Stimulated activated CD4-positive, alpha-beta T cell treated with anti-CD3 and anti-CD28 coated beads, Interleukin-1b, Interleukin-23, amount 100 ng/mL, for 24 hours (primary cell): ENCODE data around the gene PCDH8.
"Not testable (repeated sequence)": the region's sequence is repeated elsewhere in the genome, so short reads cannot be mapped to it uniquely, and the experiment has no call there.

Source experiments
- DNase-seq, 4 experiments: peaks; one replicate each; pipeline ENCODE4 v3.0.0-alpha.2; 2020; ENCODE audit warnings: low read depth in 4 of 4, low spot score in 1 of 4

PCDH8 gene

GRCh38 chr13:52850396-52851136, 2.1 kb upstream of the PCDH8 start:
- DNase-seq: no peak

- DNase-seq: no peak
Measured at GRCh38 chr13:52850072-52850395, 1.6 kb upstream of the PCDH8 start.

- no peak for DNase-seq
Measured at GRCh38 chr13:52849291-52850071, 1.0 kb upstream of the PCDH8 start.

GRCh38 chr13:52847682-52848432, 583 bp downstream of the PCDH8 start:
- no peak for DNase-seq

GRCh38 chr13:52847322-52847681, 1.1 kb downstream of the PCDH8 start:
- no peak for DNase-seq

GRCh38 chr13:52846567-52847321, 1.7 kb downstream of the PCDH8 start:
- no peak for DNase-seq

GRCh38 chr13:52845766-52846566, 2.5 kb downstream of the PCDH8 start:
- DNase-seq: no peak

GRCh38 chr13:52845334-52845761, 3.1 kb downstream of the PCDH8 start:
- no peak for DNase-seq

GRCh38 chr13:52844836-52845235, 3.6 kb downstream of the PCDH8 start:
- no peak for DNase-seq

- DNase-seq: no peak
Measured at GRCh38 chr13:52842441-52842840, 6.0 kb downstream of the PCDH8 start.

GRCh38 chr13:52840066-52840465, 8.4 kb downstream of the PCDH8 start:
- no peak for DNase-seq

- DNase-seq: no peak
Measured at GRCh38 chr13:52838433-52839107, 9.9 kb downstream of the PCDH8 start.

GRCh38 chr13:52837850-52838249, 10.6 kb downstream of the PCDH8 start:
- DNase-seq: no peak

GRCh38 chr13:52835071-52835839, 13.2 kb downstream of the PCDH8 start:
- no peak for DNase-seq

- DNase-seq: no peak
Measured at GRCh38 chr13:52833296-52833875, 15.1 kb downstream of the PCDH8 start.

GRCh38 chr13:52832313-52832712, 16.1 kb downstream of the PCDH8 start:
- no peak for DNase-seq

- DNase-seq: no peak
Measured at GRCh38 chr13:52830946-52831345, 17.5 kb downstream of the PCDH8 start.

- DNase-seq: no peak
Measured at GRCh38 chr13:52827839-52828238, 20.6 kb downstream of the PCDH8 start.

GRCh38 chr13:52817886-52818285, 30.6 kb downstream of the PCDH8 start:
- DNase-seq: not testable (repeated sequence)
